HepG2 (cell line): ENCODE measurements around the gene PAPPA.

Source experiments
- BCL6 ChIP-seq: IDR thresholded peaks from 2 replicates; pipeline ENCODE4 v1.6.1; 2016; ENCODE audit warnings: missing genetic modification reagents, missing compliant biosample characterization
- JUND ChIP-seq: sonication (generic); formaldehyde crosslinking; IDR thresholded peaks from 2 replicates; pipeline ENCODE4 v1.8.0; 2022; ENCODE audit warnings: mild to moderate bottlenecking, missing genetic modification reagents
- YEATS4 ChIP-seq: sonication (generic); formaldehyde crosslinking; IDR thresholded peaks from 2 replicates; pipeline ENCODE4 v1.4.0; 2020; ENCODE audit warnings: missing genetic modification reagents, borderline replicate concordance
- ZFP36 ChIP-seq: fragments of 150-350 bp; IDR thresholded peaks from 2 replicates; pipeline ENCODE4 v1.6.1; 2018; ENCODE audit warnings: borderline replicate concordance, low read length, low read depth; ENCODE audit not compliant: partially characterized antibody
- ZNF263 ChIP-seq: sonication (generic); formaldehyde crosslinking; IDR thresholded peaks from 2 replicates; pipeline ENCODE4 v1.4.0; 2020; ENCODE audit warnings: missing genetic modification reagents
- TF ChIP-seq, protein P1 (sequence below): sonication (generic); formaldehyde crosslinking; IDR thresholded peaks from 2 replicates; pipeline ENCODE4 v1.5.0; 2020; ENCODE audit warnings: mild to moderate bottlenecking, missing genetic modification reagents, moderate library complexity
- TF ChIP-seq, protein P2 (sequence below): sonication (generic); formaldehyde crosslinking; IDR thresholded peaks from 2 replicates; pipeline ENCODE4 v1.4.0; 2020; ENCODE audit warnings: missing genetic modification reagents
- TF ChIP-seq, protein P3 (sequence below): sonication (generic); formaldehyde crosslinking; IDR thresholded peaks from 2 replicates; pipeline ENCODE4 v1.4.0; 2020; ENCODE audit warnings: missing genetic modification reagents
- TF ChIP-seq, protein P4 (sequence below), 2 experiments: fragments of 450-650 bp in 1 of 2; sonication (generic) in 1 of 2; formaldehyde crosslinking in 1 of 2; IDR thresholded peaks; 2 replicates each; pipeline versions ENCODE4 v1.6.1 to v1.8.0; 2016 to 2022; ENCODE audit warnings: antibody characterized with exemption in 1 of 2, mild to moderate bottlenecking in 1 of 2, missing genetic modification reagents in 1 of 2

DNA sequence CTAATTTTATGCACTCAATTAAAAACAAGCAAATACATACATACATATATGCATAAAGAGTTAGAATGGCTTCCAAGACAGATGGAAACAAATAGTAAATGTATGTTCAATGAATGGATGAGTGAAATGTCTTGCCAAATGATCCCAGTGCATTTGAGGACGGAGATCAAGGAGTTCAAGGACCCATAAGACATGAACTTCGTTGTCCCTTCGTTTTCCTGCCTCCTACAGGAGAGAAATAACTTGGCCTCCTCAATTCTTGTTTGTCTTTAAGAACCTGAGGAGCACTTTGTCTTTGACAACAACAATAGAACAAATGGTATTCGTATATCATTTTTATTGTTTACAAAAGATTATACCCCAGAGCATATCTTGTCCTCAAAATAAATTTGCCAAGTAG is 2.4 kb upstream of the PAPPA start:
- TF ChIP-seq, protein P1, sequence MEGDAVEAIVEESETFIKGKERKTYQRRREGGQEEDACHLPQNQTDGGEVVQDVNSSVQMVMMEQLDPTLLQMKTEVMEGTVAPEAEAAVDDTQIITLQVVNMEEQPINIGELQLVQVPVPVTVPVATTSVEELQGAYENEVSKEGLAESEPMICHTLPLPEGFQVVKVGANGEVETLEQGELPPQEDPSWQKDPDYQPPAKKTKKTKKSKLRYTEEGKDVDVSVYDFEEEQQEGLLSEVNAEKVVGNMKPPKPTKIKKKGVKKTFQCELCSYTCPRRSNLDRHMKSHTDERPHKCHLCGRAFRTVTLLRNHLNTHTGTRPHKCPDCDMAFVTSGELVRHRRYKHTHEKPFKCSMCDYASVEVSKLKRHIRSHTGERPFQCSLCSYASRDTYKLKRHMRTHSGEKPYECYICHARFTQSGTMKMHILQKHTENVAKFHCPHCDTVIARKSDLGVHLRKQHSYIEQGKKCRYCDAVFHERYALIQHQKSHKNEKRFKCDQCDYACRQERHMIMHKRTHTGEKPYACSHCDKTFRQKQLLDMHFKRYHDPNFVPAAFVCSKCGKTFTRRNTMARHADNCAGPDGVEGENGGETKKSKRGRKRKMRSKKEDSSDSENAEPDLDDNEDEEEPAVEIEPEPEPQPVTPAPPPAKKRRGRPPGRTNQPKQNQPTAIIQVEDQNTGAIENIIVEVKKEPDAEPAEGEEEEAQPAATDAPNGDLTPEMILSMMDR (CRISPR knock-in tag), result no peak
- TF ChIP-seq BCL6 (CRISPR knock-in tag) (no peak), YEATS4 (CRISPR knock-in tag) (no peak), JUND (CRISPR knock-in tag) (no peak), ZFP36 (no peak), ZNF263 (CRISPR knock-in tag) (no peak)
- TF ChIP-seq, protein P2, sequence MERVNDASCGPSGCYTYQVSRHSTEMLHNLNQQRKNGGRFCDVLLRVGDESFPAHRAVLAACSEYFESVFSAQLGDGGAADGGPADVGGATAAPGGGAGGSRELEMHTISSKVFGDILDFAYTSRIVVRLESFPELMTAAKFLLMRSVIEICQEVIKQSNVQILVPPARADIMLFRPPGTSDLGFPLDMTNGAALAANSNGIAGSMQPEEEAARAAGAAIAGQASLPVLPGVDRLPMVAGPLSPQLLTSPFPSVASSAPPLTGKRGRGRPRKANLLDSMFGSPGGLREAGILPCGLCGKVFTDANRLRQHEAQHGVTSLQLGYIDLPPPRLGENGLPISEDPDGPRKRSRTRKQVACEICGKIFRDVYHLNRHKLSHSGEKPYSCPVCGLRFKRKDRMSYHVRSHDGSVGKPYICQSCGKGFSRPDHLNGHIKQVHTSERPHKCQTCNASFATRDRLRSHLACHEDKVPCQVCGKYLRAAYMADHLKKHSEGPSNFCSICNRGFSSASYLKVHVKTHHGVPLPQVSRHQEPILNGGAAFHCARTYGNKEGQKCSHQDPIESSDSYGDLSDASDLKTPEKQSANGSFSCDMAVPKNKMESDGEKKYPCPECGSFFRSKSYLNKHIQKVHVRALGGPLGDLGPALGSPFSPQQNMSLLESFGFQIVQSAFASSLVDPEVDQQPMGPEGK (CRISPR knock-in tag), result no peak
- TF ChIP-seq, protein P3, sequence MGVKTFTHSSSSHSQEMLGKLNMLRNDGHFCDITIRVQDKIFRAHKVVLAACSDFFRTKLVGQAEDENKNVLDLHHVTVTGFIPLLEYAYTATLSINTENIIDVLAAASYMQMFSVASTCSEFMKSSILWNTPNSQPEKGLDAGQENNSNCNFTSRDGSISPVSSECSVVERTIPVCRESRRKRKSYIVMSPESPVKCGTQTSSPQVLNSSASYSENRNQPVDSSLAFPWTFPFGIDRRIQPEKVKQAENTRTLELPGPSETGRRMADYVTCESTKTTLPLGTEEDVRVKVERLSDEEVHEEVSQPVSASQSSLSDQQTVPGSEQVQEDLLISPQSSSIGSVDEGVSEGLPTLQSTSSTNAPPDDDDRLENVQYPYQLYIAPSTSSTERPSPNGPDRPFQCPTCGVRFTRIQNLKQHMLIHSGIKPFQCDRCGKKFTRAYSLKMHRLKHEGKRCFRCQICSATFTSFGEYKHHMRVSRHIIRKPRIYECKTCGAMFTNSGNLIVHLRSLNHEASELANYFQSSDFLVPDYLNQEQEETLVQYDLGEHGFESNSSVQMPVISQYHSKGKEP (CRISPR knock-in tag), result no peak
- TF ChIP-seq, protein P4, sequence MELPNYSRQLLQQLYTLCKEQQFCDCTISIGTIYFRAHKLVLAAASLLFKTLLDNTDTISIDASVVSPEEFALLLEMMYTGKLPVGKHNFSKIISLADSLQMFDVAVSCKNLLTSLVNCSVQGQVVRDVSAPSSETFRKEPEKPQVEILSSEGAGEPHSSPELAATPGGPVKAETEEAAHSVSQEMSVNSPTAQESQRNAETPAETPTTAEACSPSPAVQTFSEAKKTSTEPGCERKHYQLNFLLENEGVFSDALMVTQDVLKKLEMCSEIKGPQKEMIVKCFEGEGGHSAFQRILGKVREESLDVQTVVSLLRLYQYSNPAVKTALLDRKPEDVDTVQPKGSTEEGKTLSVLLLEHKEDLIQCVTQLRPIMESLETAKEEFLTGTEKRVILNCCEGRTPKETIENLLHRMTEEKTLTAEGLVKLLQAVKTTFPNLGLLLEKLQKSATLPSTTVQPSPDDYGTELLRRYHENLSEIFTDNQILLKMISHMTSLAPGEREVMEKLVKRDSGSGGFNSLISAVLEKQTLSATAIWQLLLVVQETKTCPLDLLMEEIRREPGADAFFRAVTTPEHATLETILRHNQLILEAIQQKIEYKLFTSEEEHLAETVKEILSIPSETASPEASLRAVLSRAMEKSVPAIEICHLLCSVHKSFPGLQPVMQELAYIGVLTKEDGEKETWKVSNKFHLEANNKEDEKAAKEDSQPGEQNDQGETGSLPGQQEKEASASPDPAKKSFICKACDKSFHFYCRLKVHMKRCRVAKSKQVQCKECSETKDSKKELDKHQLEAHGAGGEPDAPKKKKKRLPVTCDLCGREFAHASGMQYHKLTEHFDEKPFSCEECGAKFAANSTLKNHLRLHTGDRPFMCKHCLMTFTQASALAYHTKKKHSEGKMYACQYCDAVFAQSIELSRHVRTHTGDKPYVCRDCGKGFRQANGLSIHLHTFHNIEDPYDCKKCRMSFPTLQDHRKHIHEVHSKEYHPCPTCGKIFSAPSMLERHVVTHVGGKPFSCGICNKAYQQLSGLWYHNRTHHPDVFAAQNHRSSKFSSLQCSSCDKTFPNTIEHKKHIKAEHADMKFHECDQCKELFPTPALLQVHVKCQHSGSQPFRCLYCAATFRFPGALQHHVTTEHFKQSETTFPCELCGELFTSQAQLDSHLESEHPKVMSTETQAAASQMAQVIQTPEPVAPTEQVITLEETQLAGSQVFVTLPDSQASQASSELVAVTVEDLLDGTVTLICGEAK (IDR thresholded peaks at IDR 0.05), result no peak
- TF ChIP-seq, protein P4 (CRISPR knock-in tag; IDR thresholded peaks at IDR 0.05), result no peak
